Measurements from ENCODE around the gene SEPTIN1.
A peak's percentile ranks its signal among the peaks of the same experiment; 100 is the strongest.
"Not testable (repeated sequence)": the region's sequence is repeated elsewhere in the genome, so short reads cannot be mapped to it uniquely, and the experiment has no call there.

Gene SEPTIN1

DNA sequence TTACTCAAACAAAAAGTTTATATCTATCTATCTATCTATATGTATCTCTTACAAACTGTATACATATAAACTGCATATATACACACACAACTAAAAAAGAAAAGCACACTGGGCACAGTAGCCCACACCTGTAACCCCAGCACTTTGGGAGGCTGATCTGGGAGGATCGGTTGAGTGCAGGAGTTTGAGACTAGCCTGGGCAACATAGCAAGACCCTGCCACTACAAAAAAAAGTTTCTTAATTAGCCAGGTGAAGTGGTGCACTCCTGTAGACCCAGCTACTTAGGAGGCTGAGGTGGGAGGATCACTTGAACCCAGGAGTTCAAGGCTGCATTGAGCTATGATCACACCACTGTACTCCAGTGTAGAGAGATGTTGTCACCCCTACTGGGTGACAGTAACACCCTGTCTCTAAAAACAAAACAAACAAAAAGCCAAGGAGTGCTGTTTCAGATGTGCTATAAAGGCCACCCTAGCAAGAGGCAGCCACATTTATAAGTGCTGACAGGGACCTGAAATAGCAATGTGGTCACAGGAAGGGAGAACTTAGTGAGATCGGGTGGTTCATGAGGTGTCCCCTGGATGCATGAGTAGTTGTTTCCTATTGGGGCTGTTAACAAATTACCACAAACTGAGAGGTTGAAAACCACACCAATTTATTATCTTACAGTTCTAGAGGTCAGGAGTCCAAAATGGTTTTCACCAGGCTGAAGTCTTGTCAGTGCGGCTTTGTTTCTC is 32.1 kb downstream of the SEPTIN1 start:
- H3K27ac Mint-ChIP-seq: peak overlapping the region; percentile 84
- H3K27me3 Mint-ChIP-seq: no peaks in the 10 kb centered on the region
- peak overlapping the region; percentile 56 for H3K4me3 Mint-ChIP-seq
- peaks cover 53% of the 10 kb centered on the region for H3K36me3 Mint-ChIP-seq (ENCODE audit: low read depth)
- H3K4me1 Mint-ChIP-seq (ENCODE audit: low read depth): peaks cover 55% of the 10 kb centered on the region
- no peaks in the 10 kb centered on the region for H3K9me3 Mint-ChIP-seq

- Mint-ChIP-seq H3K4me1 (ENCODE audit: low read depth) (peaks cover 53% of the 10 kb centered on the region), H3K4me3 (peak overlapping the region; percentile 8), H3K9me3 (no peaks in the 10 kb centered on the region), H3K27ac (peak overlapping the region; percentile 63), H3K36me3 (ENCODE audit: low read depth) (peaks cover 53% of the 10 kb centered on the region), H3K27me3 (no peaks in the 10 kb centered on the region)
Measured at GRCh38 chr16:30349675-30350074, 32.7 kb downstream of the SEPTIN1 start.

DNA sequence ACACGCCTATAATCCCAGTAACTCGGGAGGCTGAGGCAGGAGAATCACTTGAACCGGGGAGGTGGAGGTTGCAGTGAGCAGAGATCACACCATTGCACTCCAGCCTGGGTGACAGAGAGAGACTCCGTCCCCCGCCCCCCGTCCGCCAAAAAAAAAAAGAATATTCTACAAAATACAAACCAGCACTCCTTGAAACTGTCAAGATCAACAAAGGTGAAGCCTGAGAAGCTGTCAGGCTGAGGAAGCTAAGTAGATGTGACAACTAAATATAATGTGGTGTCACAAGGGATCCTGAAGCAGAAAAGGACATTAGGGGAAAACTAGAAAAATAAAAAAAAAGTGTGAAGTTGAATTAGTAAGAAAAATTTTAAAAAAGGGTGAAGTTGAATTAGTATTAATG is 33.4 kb downstream of the SEPTIN1 start:
- H3K4me3 Mint-ChIP-seq: no peak overlapping the region
- H3K9me3 Mint-ChIP-seq: no peaks in the 10 kb centered on the region
- no peak overlapping the region for H3K27ac Mint-ChIP-seq

DNA sequence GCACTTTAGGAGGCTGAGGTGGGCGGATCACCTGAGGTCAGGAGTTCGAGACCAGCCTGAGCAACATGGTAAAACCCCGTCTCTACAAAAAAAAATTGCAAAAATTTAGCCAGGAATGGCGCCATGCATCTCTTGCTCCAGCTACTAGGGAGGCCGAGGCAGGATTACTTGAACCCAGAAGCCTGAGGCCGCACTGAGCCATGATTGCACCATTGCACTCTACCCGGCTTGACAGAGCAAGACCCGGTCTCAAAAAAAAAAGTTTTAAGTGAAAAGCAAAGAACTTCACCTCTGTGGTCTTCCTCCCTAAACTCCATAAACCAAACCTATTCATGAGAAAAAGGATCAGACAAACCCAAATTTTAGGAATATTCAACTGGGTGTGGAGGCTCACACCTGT is 34.2 kb downstream of the SEPTIN1 start:
- Mint-ChIP-seq H3K36me3 (ENCODE audit: low read depth) (peaks cover 39% of the 10 kb centered on the region), H3K27ac (no peak overlapping the region), H3K9me3 (no peaks in the 10 kb centered on the region)

More for the DNA sequence above, 33.4 kb downstream of the SEPTIN1 start:
- peaks cover 46% of the 10 kb centered on the region for H3K36me3 Mint-ChIP-seq (ENCODE audit: low read depth)
- peaks cover 46% of the 10 kb centered on the region for H3K4me1 Mint-ChIP-seq (ENCODE audit: low read depth)
- no peaks in the 10 kb centered on the region for H3K27me3 Mint-ChIP-seq

GRCh38 chr16:30346286-30346685 is 36.1 kb downstream of the SEPTIN1 start:
- Mint-ChIP-seq H3K4me1 (ENCODE audit: low read depth) (peaks cover 25% of the 10 kb centered on the region), H3K36me3 (ENCODE audit: low read depth) (peaks cover 23% of the 10 kb centered on the region)

More for the DNA sequence above, 34.2 kb downstream of the SEPTIN1 start:
- H3K4me3 Mint-ChIP-seq: no peak overlapping the region
- no peaks in the 10 kb centered on the region for H3K27me3 Mint-ChIP-seq
- H3K4me1 Mint-ChIP-seq (ENCODE audit: low read depth): peaks cover 39% of the 10 kb centered on the region

GRCh38 chr16:30343491-30343820 is 38.9 kb downstream of the SEPTIN1 start:
- H3K9me3 Mint-ChIP-seq; H3K27me3 Mint-ChIP-seq; H3K4me1 Mint-ChIP-seq (ENCODE audit: low read depth); H3K4me3 Mint-ChIP-seq; H3K27ac Mint-ChIP-seq; H3K36me3 Mint-ChIP-seq (ENCODE audit: low read depth): not testable (repeated sequence)

More at GRCh38 chr16:30346286-30346685, 36.1 kb downstream of the SEPTIN1 start:
- Mint-ChIP-seq H3K27ac (no peak overlapping the region), H3K4me3 (no peak overlapping the region), H3K27me3 (no peaks in the 10 kb centered on the region), H3K9me3 (no peaks in the 10 kb centered on the region)

GRCh38 chr16:30342751-30343490 is 39.4 kb downstream of the SEPTIN1 start:
- H3K4me3 Mint-ChIP-seq: no peak overlapping the region
- H3K9me3 Mint-ChIP-seq: no peaks in the 10 kb centered on the region
- peaks cover 6% of the 10 kb centered on the region for H3K36me3 Mint-ChIP-seq (ENCODE audit: low read depth)
- H3K27ac Mint-ChIP-seq: no peak overlapping the region
- peaks cover 5% of the 10 kb centered on the region for H3K4me1 Mint-ChIP-seq (ENCODE audit: low read depth)
- H3K27me3 Mint-ChIP-seq: no peaks in the 10 kb centered on the region

GRCh38 chr16:30341971-30342370 is 40.4 kb downstream of the SEPTIN1 start:
- H3K4me3 Mint-ChIP-seq; H3K27me3 Mint-ChIP-seq; H3K9me3 Mint-ChIP-seq; H3K27ac Mint-ChIP-seq; H3K36me3 Mint-ChIP-seq (ENCODE audit: low read depth): not testable (repeated sequence)
- H3K4me1 Mint-ChIP-seq (ENCODE audit: low read depth): peaks cover 10% of the 10 kb centered on the region

DNA sequence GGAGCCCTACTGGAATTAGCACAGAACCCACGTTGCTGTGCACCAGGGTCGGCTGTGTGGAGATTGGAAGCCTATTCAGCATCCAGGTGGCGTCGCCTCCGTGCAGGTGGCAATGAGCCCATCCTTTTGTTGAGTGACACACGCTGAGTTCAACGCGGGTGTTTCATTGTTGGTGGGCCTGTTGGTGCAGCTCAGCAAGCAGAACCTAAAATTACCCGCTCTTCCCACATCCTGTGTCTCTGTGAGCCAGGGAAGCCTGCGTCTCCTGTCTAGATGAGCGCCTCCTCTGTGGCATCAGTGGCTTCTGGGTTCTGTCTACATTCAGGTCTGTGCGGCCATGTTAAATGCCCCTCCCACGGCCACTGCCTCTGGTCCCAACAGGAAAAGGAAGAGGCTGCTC is 41.7 kb downstream of the SEPTIN1 start:
- H3K27ac Mint-ChIP-seq: no peak overlapping the region
- no peaks in the 10 kb centered on the region for H3K27me3 Mint-ChIP-seq
- H3K9me3 Mint-ChIP-seq: no peaks in the 10 kb centered on the region
- no peak overlapping the region for H3K4me3 Mint-ChIP-seq
- peaks cover 6% of the 10 kb centered on the region for H3K36me3 Mint-ChIP-seq (ENCODE audit: low read depth)
- H3K4me1 Mint-ChIP-seq (ENCODE audit: low read depth): peaks cover 18% of the 10 kb centered on the region

GRCh38 chr16:30338715-30339114 is 43.6 kb downstream of the SEPTIN1 start:
- not testable (repeated sequence) for H3K36me3 Mint-ChIP-seq (ENCODE audit: low read depth); H3K4me3 Mint-ChIP-seq; H3K27me3 Mint-ChIP-seq; H3K27ac Mint-ChIP-seq; H3K9me3 Mint-ChIP-seq
- peaks cover 21% of the 10 kb centered on the region for H3K4me1 Mint-ChIP-seq (ENCODE audit: low read depth)

DNA sequence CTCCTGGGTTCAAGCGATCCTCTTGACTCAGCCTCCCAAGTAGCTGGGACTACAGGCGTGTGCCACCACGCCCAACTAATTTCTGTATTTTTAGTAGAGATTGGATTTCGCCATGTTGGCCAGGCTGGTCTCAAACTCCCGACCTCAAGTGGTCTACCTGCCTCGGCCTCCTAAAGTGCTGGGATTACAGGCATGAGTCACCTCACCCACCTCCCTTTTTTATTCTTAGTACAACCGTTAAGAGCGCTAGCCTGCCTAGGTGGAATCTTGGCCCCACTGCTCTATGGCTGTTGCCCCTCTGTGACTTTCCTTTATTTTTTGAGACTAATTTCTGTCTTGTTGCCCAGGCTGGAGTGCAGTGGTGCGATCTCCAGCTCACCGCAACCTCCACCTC is 44.4 kb downstream of the SEPTIN1 start:
- H3K9me3 Mint-ChIP-seq; H3K27me3 Mint-ChIP-seq; H3K27ac Mint-ChIP-seq; H3K4me3 Mint-ChIP-seq; H3K36me3 Mint-ChIP-seq (ENCODE audit: low read depth): not testable (repeated sequence)
- H3K4me1 Mint-ChIP-seq (ENCODE audit: low read depth): peaks cover 24% of the 10 kb centered on the region

GRCh38 chr16:30335598-30336474 is 46.5 kb downstream of the SEPTIN1 start:
- Mint-ChIP-seq H3K27me3 (no peaks in the 10 kb centered on the region), H3K4me3 (peak overlapping the region; percentile 84), H3K36me3 (ENCODE audit: low read depth) (peaks cover 6% of the 10 kb centered on the region), H3K9me3 (no peaks in the 10 kb centered on the region), H3K27ac (peak overlapping the region; percentile 72), H3K4me1 (ENCODE audit: low read depth) (peaks cover 32% of the 10 kb centered on the region)

GRCh38 chr16:30335028-30335597 is 47.2 kb downstream of the SEPTIN1 start:
- H3K4me3 Mint-ChIP-seq: peak overlapping the region; percentile 84
- peaks cover 32% of the 10 kb centered on the region for H3K4me1 Mint-ChIP-seq (ENCODE audit: low read depth)
- H3K36me3 Mint-ChIP-seq (ENCODE audit: low read depth): not testable (repeated sequence)

GRCh38 chr16:30334473-30334989 is 47.8 kb downstream of the SEPTIN1 start:
- Mint-ChIP-seq H3K4me3 (peak overlapping the region; percentile 98), H3K4me1 (ENCODE audit: low read depth) (peaks cover 37% of the 10 kb centered on the region), H3K27ac (peak overlapping the region; percentile 96)
- H3K36me3 Mint-ChIP-seq (ENCODE audit: low read depth); H3K9me3 Mint-ChIP-seq; H3K27me3 Mint-ChIP-seq: not testable (repeated sequence)

More at GRCh38 chr16:30335028-30335597, 47.2 kb downstream of the SEPTIN1 start:
- not testable (repeated sequence) for H3K27me3 Mint-ChIP-seq, H3K9me3 Mint-ChIP-seq
- peak overlapping the region; percentile 72 for H3K27ac Mint-ChIP-seq
